ENCODE data around the gene STK32B.

DNA sequence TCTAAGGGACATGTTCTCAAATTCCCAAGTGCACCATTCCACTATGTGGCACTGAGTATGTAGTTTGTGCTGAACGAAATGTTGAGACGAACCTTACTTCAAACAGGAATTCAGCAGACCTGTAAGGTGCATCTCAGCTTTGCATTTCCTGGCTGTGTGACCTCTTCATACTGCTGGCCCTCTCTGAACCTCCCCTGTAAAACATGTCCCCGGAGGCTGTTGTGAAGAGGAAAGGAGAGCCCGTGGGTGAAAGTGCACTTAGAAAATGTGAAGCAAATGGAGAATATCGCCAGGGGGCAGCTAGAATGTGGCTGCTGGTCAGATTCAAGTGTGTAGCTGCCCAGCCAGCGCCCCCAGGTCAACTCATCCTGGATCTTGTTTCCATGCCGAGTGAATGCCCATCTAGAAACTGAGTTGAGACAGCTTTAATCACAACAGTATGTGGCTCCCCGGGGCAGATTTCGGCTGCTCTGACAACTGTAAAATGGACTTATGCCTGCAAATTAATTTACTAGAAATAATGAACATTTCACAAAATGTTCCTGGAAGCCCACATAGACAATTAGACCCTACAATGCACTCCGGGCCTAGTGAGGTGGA, 393.7 kb downstream of the STK32B start:
- TF ChIP-seq, protein P1, sequence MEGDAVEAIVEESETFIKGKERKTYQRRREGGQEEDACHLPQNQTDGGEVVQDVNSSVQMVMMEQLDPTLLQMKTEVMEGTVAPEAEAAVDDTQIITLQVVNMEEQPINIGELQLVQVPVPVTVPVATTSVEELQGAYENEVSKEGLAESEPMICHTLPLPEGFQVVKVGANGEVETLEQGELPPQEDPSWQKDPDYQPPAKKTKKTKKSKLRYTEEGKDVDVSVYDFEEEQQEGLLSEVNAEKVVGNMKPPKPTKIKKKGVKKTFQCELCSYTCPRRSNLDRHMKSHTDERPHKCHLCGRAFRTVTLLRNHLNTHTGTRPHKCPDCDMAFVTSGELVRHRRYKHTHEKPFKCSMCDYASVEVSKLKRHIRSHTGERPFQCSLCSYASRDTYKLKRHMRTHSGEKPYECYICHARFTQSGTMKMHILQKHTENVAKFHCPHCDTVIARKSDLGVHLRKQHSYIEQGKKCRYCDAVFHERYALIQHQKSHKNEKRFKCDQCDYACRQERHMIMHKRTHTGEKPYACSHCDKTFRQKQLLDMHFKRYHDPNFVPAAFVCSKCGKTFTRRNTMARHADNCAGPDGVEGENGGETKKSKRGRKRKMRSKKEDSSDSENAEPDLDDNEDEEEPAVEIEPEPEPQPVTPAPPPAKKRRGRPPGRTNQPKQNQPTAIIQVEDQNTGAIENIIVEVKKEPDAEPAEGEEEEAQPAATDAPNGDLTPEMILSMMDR (IDR thresholded peaks at IDR 0.05 in 4 of 5, conservative IDR thresholded peaks at IDR 0.05 in 1 of 5) = no peak
- no peak for TF ChIP-seq POLR2A (IDR thresholded peaks at IDR 0.05)

All from gastrocnemius medialis (tissue), 4 donors.